OCI-LY3 (cell line): ENCODE data around the gene B3GALNT2.

ENCODE experiments used
- CTCF ChIP-seq: fragments of 200-600, 300-600 bp; sonication (generic); IDR thresholded peaks from 2 replicates; pipeline ENCODE4 v1.5.1; 2014; ENCODE audit warnings: antibody characterized with exemption, low read length, low read depth
- EZH2phosphoT487 ChIP-seq: fragments of 200-600 bp; shearing (Covaris generic); IDR thresholded peaks from 2 replicates; pipeline ENCODE4 v1.6.1; 2018; ENCODE audit warnings: antibody characterized with exemption, mixed run types, low read depth

DNA sequence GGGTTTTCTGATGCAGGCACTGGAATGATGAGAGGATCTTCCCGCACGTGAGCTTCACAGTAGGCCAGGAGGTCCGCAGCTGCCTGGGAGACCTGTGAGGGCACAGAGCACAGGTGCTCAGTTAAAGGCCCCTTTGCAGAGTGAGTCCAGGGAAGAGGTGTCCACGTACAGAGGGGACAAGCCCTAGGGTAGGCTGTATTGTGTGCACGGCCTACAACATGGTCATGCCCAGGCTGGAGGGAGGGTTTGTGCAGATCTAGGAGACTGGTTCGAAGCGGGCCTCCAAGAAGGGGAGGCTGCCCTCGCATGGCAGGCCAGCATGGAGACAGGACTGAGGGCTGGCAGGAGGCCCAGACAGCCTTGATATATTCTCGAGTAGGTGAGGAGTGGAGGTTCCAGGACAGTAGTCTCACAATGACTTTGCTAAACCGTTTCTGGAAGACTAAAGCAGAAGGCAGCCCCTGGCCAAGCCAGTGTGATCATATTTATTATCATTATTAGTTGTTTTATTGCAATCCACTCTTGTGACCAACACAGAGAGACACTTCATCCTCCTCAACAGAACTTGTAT is 48.0 kb upstream of the B3GALNT2 start:
- TF ChIP-seq EZH2phosphoT487 (no peak), CTCF (no peak)
